GM10266 (cell line): ENCODE measurements around the gene FBXW9.
A peak's percentile ranks its signal among the peaks of the same experiment; 100 is the strongest.

Experiments
- DNase-seq: peaks from one replicate; pipeline ENCODE4 v3.0.0; 2012; ENCODE audit errors: extremely low spot score
- CTCF ChIP-seq: IDR thresholded peaks from 2 replicates; pipeline ENCODE4 v1.5.1; 2012; ENCODE audit warnings: mild to moderate bottlenecking, low read depth; ENCODE audit not compliant: control insufficient read depth, insufficient read depth; ENCODE audit errors: missing control alignments

Gene FBXW9

GRCh38 chr19:12657966-12658365, 38.5 kb downstream of the FBXW9 start:
- no peak for TF ChIP-seq CTCF
- no peak for DNase-seq

GRCh38 chr19:12656899-12657571, 39.4 kb downstream of the FBXW9 start:
- no peak for TF ChIP-seq CTCF
- no peak for DNase-seq

GRCh38 chr19:12655546-12655945, 40.9 kb downstream of the FBXW9 start:
- no peak for DNase-seq
- TF ChIP-seq CTCF: no peak

GRCh38 chr19:12652219-12652618, 44.2 kb downstream of the FBXW9 start:
- DNase-seq: peak; percentile 8
- no peak for TF ChIP-seq CTCF

GRCh38 chr19:12649941-12650340, 46.5 kb downstream of the FBXW9 start:
- TF ChIP-seq CTCF: no peak
- DNase-seq: peak; percentile 17

- TF ChIP-seq CTCF: no peak
- DNase-seq: peak; percentile 17
These were observed 48.3 kb downstream of the FBXW9 start for GRCh38 chr19:12648088-12648487.

- no peak for TF ChIP-seq CTCF
- DNase-seq: peak; percentile 34
These were observed 48.9 kb downstream of the FBXW9 start for GRCh38 chr19:12647490-12648071.
